Measurements from ENCODE around the gene ID1.

DNA sequence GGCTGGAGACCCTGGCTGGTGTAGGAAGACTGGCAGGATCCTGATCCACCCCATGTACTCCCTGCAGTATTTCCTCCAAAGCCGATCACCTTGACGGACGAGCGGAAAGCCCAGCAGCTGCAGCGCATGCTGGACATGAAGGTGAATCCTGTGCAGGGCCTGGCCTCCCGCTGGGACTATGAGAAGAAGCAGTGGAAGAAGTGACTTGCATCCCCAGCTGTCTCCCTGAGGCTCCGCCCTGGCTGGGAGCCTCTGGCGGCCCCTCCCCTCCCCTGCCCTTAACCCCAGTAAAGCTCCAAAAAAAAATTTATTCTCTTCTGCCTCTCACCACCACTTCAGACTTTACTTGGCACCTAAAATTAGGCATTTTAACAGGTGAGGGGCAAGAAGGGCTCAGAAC, 39.6 kb downstream of the ID1 start:
- no peak for TF ChIP-seq POLR2AphosphoS5 (IDR thresholded peaks at IDR 0.05)
- TF ChIP-seq, protein P1, sequence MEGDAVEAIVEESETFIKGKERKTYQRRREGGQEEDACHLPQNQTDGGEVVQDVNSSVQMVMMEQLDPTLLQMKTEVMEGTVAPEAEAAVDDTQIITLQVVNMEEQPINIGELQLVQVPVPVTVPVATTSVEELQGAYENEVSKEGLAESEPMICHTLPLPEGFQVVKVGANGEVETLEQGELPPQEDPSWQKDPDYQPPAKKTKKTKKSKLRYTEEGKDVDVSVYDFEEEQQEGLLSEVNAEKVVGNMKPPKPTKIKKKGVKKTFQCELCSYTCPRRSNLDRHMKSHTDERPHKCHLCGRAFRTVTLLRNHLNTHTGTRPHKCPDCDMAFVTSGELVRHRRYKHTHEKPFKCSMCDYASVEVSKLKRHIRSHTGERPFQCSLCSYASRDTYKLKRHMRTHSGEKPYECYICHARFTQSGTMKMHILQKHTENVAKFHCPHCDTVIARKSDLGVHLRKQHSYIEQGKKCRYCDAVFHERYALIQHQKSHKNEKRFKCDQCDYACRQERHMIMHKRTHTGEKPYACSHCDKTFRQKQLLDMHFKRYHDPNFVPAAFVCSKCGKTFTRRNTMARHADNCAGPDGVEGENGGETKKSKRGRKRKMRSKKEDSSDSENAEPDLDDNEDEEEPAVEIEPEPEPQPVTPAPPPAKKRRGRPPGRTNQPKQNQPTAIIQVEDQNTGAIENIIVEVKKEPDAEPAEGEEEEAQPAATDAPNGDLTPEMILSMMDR (IDR thresholded peaks at IDR 0.05): no peak
- no peak for TF ChIP-seq EP300 (IDR thresholded peaks at IDR 0.05)
- no peak for TF ChIP-seq POLR2A (IDR thresholded peaks at IDR 0.05)

All from stomach (tissue), 4 donors.